Right ventricle myocardium superior (tissue), 1 donor: ENCODE measurements around the gene SAMM50. TPM values are rescaled to one million over a fixed set of nuclear protein-coding genes. Genes with fewer than 3 reads are reported as not detected.

Experiments
- ATAC-seq: fragments of 200-7000 bp; cut with Tn5 transposase; one replicate; pipeline ENCODE4 v1.9.1; 2020; ENCODE audit warnings: mild to moderate bottlenecking; ENCODE audit not compliant: poor library complexity
- DNase-seq: peaks from one replicate; pipeline ENCODE4 v3.0.0-alpha.2; 2020
- intact Hi-C: fragments of 100-400 bp; cut with DNase I; formaldehyde crosslinking; loops from one replicate; pipeline ENCODE4 v1.11.2; 2022
- total RNA-seq: library from RNA; stranded (reverse); fragmentation: NEBNext Ultra II Directional; extraction: Animal tissue kit (Norgen Biotek cat#: 25700); gene quantifications from one replicate; pipeline ENCODE4 v1.2.1, GENCODE V29; 2021
- donor health status: DM: no; HTN: yes; CAD: no; lungs with severe emphysema.

Gene SAMM50
- total RNA-seq, 1 donor from 2014 or later, result 78.0 TPM

- intact Hi-C loops, result no loop called here
- ATAC-seq (no peak), DNase-seq (no peak)
Observed at GRCh38 chr22:44039566-44040171, 84.4 kb downstream of the SAMM50 start.

GRCh38 chr22:44042249-44043218, 87.3 kb downstream of the SAMM50 start:
- intact Hi-C loops, result no loop called here
- no peak for ATAC-seq
- DNase-seq, result no peak

- no peak for DNase-seq
- ATAC-seq, result no peak
- intact Hi-C loops, result no loop called here
Observed at GRCh38 chr22:44045145-44045544, 89.9 kb downstream of the SAMM50 start.

Other genes with a start within 250 kb of the SAMM50 start
- 1.7 TPM for gene EFCAB6, start 143.1 kb upstream of the SAMM50 start, total RNA-seq
- gene SULT4A1, start 92.9 kb upstream of the SAMM50 start, total RNA-seq, result 0.51 TPM
- not detected for gene PNPLA5, start 63.4 kb upstream of the SAMM50 start, total RNA-seq
- 0.22 TPM for gene PNPLA3, start 31.6 kb upstream of the SAMM50 start, total RNA-seq
- gene PARVB, start 68.9 kb downstream of the SAMM50 start, total RNA-seq, result 194 TPM
- gene PARVG, start 225.5 kb downstream of the SAMM50 start, total RNA-seq, result 3.5 TPM